ENCODE results near the gene SEMA5B.

The SEMA5B gene

GRCh38 chr3:122942239-122942638, 85.3 kb downstream of the SEMA5B start:
- no peak for DNase-seq

- no peak for DNase-seq
Observed at GRCh38 chr3:122941228-122942206, 86.0 kb downstream of the SEMA5B start.

GRCh38 chr3:122940628-122941086, 86.9 kb downstream of the SEMA5B start:
- DNase-seq, result no peak

DNA sequence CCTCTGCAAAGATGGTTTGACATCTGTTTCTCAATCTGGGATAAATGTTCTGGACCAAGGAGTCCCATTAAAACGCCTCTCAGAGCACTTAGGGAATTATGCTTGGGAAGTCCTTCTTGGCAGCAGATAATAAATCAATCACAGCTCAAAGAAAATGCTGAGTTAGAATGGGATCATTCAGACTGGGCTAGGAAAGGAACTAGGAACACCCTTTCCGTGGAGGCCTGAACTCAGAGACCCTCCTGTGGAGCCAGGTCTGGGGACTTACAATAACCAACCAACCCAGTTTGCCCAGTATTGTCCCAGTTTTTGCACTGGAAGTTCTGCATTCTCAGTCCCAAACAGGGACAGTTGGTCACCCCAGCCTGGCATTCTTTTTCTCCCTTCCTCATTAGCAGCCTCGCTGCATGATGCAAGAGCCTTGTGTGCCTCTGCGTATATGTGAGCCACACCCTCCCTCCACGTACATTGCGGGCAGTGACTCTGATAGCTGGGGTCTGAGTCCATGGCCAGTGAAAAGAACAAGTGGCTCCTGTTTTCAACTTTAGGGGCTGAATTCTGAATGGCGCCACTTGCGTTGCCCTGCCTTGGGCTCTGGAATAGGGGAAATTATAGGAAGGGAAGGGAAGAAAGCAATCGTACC, 88.7 kb downstream of the SEMA5B start:
- no peak for DNase-seq

DNA sequence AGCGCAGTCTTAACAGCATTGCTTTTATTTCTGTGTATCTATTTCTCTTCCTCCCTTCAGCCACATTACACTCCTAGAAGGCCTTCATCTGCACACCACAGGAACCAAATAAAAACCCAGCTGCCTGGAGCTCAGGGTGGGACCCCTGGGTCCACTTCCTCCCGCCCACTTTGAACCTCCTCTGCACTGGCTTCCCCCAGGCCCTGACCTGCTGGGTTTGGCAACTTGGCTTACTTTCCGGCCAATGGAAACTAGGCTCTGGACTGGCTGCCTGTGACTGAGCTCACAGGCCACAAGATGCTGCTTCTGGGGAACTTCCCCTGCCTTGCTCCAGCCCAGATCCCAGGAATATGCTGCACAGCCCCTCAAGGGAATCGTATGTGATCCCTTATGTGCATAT, 89.8 kb downstream of the SEMA5B start:
- no peak for DNase-seq

DNA sequence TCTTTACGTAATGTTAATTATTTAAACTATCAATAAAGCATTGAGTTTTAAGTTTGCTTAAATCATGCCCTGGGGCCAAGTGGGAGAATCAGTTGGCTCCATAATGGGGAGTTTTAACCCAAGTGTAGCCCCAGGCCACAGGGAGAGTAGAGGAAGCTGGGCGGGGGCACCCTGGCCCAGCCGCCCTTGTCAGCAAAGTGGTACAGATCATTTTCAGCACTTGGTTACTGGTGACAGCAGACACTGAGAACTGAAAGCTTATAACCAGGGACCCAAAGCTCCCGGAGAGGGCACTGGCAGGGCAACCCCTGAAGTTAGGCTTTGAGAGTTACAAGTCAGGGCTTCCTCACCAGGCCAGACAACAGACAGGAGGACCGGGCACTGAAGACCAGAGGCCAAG, 90.6 kb downstream of the SEMA5B start:
- no peak for DNase-seq

DNA sequence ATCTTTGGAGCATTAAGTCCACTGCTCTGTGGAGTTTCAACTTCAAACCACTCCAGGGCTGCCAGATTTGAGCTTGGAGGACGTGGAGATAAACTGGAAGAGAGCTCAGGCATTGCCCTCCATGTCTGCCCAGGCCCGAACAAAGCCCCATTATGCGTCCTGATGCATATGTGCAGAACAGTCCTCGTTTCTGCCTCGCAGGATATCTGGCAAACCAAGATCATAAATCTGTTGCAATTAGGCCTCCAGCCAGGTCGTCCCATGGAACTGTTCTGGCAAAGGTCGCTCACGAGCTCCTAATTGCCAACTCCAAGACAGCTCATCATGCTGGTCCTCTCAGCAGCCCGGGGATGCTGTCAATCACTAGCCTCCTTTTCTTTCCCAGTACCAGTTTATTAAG, 91.2 kb downstream of the SEMA5B start:
- DNase-seq, result no peak

- DNase-seq, result no peak
Observed at GRCh38 chr3:122934251-122934650, 93.3 kb downstream of the SEMA5B start.

- no peak for DNase-seq
Observed at GRCh38 chr3:122932251-122932967, 95.2 kb downstream of the SEMA5B start.

DNA sequence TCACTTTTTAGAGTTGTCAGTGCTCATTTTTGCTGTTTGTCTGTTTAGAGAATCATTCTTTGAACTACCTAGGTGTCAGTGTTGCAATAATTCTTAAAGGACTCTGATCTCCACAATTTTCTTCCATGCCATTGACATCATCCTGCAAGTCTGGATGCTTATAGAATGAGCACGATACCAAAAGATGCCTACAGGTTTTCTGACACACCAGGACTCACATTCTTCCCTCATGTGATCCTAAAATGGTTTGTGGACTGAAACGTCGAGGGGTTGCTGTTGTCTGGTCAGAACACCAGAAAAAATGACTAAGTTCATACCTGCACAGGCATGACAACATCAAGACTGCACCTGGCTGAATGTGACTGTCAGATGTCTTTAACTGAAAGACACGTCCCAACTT, 95.9 kb downstream of the SEMA5B start:
- DNase-seq, result no peak

DNA sequence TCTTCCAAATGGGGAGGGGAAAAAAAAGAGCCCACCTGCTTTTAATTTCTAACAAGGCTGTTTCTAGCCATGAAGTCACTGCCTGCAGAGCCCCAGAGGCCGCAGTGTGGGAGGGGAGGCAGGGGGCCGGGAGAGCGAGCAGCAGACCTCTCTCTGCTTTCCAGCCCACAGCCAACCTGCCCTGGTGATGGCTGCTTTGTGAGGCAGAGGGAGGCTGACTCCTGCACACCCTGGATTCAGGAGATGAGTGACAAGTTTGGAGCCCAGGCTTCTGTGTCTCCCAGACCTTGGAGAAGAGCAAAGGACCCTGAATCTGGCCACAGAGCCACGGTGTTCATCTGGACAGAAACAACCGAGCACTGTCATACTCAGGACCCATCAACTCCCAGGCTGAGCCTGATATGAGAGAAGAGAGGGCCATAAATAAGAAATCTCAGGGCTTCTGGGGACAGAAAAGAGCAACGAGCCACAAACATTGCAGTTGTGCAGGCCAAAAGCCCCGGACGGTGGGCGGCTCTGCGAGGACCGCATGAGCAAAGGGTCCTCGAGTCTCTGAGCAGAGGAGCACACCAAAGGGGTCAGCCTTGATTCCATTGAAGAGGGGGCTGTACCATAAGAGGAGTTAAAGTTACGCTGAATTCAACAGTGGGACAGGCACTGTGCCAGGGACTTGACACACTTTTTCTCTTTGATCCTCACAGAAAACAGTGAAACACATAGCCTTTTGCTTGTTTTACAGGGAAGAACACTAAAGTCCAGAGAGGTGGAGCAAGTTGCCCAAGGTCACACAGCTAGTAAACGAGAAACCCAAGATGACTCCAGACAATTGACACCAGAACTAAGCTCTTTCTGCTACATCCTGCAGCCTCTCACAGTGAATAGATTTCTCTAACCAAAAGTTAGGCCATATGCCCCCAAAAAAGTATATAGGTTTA, 97.2 kb downstream of the SEMA5B start:
- no peak for DNase-seq

GRCh38 chr3:122929188-122930062, 98.1 kb downstream of the SEMA5B start:
- no peak for DNase-seq

GRCh38 chr3:122928396-122929187, 99.0 kb downstream of the SEMA5B start:
- no peak for DNase-seq

GRCh38 chr3:122927726-122928125, 99.8 kb downstream of the SEMA5B start:
- no peak for DNase-seq

DNA sequence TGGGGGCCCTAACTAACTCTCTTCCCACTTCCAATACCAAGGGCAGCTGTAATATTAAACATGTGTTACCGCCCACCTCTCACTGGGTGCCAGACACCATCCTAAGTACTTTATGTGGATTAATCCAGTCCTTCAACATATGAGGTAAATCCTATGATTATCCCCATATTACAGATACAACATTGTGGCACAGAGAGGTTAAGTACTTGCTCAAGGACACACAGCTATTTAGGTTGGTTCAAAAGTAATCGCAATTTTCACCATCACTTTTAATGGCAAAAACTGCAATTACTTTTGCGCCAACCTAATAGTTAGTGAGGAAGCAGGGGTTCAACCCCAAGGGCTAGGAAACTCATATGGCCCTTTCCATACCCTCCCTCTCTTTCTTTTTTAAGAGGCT, 100.8 kb downstream of the SEMA5B start:
- DNase-seq, result no peak

DNA sequence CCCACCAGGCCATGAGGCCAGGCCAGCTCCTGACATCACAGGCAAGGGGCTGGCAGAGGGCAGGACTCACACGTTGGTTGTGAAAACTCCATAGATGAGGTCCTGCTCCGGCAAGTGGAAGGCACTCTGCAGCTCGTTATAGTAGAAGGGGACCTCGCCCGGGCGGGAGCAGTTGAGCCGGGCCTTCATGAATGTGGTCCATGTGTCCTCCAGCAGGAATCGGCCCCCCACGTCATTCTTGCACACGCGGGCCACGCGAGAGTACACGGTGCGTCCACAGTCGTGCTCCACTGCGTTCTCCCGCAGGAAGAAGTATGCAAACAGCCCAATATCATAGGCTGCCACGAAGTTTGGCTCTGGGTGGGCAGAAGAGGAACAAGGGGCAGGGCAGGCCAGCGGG, 101.2 kb downstream of the SEMA5B start:
- no peak for DNase-seq

GRCh38 chr3:122925756-122926155, 101.8 kb downstream of the SEMA5B start:
- DNase-seq, result no peak

DNA sequence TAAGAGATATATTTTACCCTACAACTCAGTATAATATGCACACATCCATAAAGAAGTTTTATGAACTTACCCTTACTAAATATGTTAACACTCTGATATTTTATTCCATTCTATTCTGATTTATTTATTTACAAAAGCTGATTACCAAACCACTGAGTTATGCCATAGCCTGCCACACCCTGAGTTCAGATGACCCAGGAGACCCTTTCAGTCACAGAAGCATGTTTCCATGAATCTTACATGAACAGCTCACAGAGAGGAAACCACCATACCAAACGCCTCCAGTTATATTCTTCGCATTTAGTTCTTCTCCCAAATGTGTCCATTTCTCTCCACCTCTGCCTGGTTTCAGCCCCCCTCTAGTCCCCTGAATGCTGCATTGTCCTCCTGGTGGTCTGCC, 103.5 kb downstream of the SEMA5B start:
- DNase-seq, result no peak

- no peak for DNase-seq
Observed at GRCh38 chr3:122923611-122924010, 104.0 kb downstream of the SEMA5B start.

Data from RPMI8226 (cell line).